Skin epidermis (tissue), 12 donors: ENCODE data around the gene MGMT.

Experiments used
- H3K27ac ChIP-seq, 21 experiments: fragments of 200-600 bp; sonication (generic) in 11 of 21; one replicate each; pipeline ENCODE4 v1.5.0; 2020; ENCODE audit warnings: mild to moderate bottlenecking in 3 of 21, inconsistent platforms in 2 of 21, moderate library complexity in 2 of 21
- H3K4me3 ChIP-seq, 7 experiments: fragments of 200-600 bp; sonication (generic) in 2 of 7; one replicate each; pipeline ENCODE4 v1.5.0; 2020; ENCODE audit warnings: inconsistent platforms in 2 of 7, mild to moderate bottlenecking in 2 of 7, moderate library complexity in 1 of 7

The MGMT gene

DNA sequence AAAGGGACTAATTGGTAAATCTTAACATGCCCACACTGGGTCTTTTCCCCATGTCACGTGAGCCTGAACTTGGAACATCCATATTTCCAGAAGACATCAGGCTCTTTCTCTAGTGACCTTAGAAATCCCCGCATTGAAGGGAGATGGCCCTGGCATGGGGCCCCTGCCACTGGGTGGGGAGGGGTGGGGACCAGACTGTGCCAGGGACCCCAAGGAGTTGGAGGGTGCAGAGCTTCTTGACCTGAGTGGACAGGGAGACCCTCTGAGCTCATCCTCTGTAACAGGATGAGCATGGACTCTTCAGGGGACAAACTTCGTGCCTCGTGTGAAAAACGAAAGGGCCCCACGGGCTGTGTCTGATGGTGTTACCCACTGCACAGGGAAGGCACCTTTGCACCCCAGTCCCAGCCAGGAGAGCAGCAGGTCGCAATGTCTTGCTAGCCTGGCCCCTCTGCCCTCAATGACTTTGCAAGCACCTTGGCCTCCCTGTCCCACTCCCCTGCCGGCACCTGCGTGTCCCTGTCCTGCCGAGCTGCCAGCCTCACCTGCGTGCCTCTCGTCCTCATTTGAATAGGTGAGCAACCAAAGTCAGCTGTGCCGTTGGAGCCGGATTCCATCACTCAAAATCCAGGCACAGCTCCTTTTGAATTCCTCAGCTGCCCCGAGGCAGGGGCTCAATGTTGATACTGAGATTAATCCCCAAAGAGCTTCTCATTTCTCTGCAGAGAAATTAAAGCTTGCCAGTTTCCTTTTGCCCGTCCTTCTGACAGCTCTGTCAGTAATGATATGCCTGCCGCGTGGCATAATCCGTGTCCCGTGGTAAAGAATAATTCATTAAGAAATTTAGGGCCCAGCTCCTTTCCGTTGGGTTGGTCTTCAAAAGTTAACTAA, 262.1 kb downstream of the MGMT start:
- H3K4me3 ChIP-seq: no peak overlapping the region
- H3K27ac ChIP-seq: no peak overlapping the region

DNA sequence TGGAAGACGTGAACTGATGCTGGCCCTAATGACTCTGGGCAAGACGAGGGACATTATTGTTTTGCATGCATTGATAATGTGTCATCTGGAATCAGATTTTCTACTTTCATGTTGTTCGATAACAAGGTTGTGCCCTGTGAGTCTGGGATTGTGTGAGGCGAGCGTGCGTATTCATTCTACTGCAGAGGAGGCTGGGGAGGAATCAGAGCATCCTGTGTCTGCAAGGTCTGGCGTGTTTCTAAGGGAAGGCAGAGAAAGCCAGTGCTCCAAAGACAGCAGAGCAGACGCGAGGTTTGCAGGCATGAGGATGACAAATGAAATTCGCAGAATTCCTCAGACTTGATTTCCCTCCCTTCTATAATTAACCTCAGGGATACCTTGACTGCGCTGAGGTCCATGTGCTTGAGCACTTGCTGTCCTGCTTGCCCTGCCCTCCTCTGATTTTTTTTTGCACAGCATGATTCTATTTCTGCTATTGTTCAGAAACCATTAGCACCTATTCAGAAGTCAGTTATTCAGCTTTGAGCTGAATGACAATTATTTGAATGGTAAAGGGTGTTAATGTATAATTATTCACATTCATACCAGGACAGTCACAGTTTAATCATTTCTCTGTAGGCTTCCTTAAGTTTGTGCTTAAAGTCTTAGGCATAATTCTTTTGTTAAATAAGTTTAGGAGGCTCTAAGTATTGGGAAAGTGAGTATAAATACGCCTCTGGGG, 263.4 kb downstream of the MGMT start:
- Histone ChIP-seq H3K4me3 (no peak overlapping the region), H3K27ac (no peak overlapping the region)

DNA sequence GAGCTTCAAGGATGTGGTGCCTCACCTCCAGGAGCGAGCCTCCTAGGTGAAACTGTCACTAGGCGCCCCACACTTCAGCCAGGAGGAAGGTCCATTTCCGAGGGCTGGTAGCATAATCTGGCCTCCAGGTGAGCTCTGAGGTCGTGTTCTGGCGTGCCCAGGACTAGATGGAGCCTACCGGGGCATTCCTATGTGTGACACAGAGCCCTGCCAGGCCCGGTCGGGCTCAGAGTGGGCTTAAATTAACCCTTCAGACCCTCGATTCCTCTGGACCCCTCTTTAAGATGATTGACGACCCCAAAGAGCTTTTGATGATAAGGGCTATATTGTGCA, 263.9 kb downstream of the MGMT start:
- Histone ChIP-seq H3K4me3 (no peak overlapping the region), H3K27ac (no peak overlapping the region)

DNA sequence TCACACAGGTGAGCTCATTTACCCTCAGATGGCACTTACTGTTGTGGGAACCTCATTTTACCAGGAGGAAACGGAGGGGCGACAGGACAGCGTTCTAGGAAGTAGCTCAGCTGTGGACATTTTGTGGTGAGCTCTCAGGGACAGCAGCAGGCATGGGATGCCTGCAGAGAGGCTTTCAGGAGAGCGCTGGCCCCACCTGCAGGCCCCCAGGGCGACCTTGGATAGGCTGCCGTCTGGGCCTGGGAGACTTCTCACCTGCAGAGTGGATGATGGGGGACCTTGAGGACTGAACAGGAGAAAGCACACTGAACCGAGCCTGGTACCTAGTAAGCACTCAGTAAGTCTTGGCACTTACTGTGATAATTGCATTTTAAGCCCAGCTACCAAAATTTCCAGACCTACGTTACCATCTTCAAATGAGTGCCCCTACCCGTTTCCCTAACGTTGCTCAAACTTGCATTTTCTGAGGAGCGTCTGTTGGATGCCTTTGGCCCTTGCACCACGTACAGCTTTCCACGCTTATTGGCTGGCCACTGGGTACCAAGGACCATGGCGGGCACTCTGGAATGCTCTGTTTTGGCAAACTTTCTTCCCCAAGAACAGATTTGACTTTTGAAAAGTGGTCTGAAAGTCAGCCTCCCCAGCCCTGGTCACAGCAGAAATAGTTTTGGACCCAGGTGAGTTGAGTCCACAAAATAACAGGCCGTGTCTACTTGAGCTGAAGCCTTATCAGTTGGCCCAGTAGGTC, 273.7 kb downstream of the MGMT start:
- no peak overlapping the region for H3K4me3 ChIP-seq
- H3K27ac ChIP-seq: no peak overlapping the region

DNA sequence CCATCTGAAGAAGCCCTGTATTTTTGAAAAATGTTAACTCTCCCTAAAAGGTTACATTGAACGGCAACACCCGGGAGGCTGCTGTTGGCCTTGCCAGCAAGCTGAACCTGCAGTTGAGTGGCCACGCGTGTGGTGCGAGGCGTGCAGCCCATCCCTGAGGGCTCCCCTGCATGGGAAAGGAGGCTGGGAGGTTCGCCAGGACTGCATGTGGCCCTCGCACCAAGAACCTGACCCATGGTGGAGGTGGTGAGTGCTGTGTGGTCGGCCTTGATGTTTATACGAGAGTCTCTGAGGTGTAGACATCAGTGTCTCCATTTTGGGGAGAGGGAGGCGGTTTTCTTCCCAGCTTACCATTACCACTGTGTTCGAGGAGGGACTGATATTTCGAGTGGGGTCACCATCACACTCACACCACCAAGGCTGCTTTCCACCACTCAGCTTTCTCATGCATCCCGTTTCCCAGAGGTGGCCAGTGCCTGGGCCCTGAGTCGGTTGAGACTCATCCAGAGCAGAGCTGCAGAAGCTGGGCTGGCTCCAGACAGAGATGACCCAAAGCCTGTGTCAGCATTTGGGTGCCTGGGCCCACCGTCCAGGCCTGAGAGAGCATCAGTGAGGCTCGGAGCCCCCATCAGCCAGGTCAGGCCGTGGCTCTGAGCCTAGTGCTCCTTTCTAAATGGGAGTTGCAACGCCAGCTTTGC, 274.4 kb downstream of the MGMT start:
- no peak overlapping the region for H3K4me3 ChIP-seq
- H3K27ac ChIP-seq: no peak overlapping the region

DNA sequence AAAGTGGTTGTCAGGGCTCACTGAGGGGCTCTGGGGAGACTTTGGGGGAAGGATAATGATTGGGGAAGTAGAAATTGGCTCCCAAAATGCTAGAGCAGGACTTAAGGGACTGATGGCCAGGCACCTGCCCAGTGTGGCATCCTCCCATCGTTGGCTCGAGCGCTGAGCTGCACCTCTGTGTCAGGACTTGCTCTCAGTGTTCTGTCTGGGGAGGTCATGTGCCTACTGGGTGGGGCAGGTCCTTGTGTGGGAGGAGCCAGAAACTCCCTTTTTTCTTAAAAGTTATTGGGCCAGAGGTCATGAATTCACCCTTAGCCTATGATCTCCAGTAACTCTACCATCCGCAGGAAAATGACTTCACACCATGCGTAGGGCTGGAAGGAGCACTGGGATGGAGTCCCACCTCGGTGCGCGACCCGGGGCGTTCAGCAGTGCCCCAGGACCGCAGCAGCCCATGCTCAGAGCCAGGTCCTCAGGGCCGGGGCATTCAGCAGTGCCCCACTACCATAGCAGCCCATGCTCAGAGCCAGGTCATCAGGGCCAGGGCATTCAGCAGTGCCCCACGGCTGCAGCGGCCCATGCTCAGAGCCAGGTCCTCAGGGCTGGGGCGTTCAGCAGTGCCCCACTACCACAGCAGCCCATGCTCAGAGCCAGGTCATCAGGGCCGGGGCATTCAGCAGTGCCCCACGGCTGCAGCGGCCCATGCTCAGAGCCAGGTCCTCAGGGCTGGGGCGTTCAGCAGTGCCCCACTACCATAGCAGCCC, 275.1 kb downstream of the MGMT start:
- Histone ChIP-seq H3K27ac (no peak overlapping the region), H3K4me3 (no peak overlapping the region)

DNA sequence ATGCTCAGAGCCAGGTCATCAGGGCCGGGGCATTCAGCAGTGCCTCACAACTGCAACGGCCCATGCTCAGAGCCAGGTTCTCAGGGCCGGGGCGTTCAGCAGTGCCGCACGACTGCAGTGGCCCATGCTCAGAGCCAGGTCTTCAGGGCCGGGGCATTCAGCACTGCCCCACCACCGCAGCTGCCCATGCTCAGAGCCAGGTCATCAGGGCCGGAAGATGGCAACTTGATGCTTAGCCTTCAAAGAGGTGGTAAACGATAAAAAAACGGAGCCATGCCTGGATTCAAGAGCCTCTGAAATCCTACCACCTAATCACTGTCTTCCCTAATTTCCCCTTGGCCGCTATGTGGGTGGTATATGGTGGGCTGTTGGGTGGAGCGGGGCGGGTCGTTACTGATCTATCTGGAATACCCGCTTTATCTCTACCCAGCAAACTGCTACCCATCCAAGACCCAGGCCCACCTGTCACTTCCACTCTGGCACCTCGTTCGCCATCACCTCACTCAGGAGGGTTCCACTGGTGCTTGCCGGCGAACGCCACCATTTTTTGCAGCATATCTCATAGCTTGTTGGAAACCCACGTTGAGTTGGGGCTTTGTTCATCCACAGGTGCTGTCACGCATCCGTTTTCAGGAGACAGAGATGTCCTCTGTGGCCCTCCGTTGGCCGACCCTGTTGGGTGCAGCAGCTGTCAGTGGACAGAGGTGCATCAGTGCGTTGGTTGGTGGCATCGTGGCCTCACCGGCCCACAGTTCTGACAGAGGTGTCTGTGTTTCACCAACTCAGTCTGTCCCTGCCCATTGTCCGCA, 275.9 kb downstream of the MGMT start:
- H3K27ac ChIP-seq: no peak overlapping the region
- H3K4me3 ChIP-seq: no peak overlapping the region

DNA sequence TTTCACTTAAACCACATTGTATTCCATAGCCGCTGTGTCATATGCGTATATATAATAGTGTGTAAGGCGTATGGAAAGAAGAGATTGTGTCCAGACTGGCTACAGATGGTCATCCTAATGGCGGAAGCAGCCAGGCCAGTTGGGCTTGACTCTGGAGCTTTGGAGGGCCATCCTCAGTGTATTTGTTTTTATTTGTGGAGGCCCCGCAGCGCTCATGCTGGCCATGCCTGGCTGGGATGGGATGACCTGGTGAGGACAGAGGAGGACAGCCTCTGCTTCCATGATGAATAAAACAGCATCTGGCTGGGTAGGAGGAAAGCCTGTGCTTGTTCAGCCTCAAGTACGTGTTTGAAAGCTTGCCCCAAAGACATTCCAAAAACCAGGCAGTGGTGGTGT, 276.7 kb downstream of the MGMT start:
- no peak overlapping the region for H3K4me3 ChIP-seq
- no peak overlapping the region for H3K27ac ChIP-seq

DNA sequence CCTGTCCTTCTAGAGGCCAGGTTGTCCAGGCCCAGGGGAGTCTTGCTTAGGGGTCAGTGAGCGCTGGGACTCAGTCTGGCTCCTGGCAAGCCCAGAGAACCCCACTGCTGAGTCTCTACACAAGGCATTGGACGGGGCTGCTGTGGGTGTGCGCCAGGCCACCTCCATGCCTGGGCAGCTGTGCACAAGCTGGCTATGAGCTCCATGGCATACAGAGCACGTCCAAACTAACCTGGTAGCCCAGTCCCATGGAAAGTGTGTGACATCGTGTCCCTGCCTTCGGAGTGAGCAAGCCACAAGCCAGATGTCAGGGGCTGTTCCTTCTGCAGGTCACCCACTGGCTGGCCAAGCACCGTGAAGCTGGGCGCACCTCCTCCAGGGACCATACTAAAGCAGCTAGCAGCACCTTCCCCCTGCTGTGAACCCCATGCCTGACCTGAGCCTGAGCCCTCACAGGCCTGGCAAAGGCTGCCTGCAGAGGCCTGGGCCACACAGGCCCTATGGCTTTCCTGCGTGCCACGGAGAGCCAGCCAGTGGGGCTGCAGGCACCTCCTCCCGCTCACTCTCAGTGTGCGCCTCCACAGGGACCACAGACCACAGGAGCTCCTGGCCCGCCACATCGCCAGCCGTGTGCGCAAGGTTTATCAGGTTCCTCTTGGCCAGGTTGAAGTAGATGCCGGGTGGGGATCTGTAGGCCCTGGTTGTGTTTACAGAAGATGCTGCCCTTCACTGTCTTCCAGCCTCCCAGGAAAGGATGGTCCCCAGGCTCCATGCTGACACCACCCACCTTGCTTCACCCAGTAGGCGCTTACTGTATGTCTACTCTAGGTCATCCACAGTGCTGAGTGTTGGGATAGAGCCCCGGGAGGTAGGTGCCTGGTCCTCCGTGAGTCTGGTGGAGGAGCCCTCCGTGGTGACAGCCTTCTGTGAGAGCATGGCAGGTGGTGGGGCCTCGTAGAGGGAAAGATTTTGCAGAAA, 277.4 kb downstream of the MGMT start:
- H3K27ac ChIP-seq: no peak overlapping the region
- H3K4me3 ChIP-seq: no peak overlapping the region

DNA sequence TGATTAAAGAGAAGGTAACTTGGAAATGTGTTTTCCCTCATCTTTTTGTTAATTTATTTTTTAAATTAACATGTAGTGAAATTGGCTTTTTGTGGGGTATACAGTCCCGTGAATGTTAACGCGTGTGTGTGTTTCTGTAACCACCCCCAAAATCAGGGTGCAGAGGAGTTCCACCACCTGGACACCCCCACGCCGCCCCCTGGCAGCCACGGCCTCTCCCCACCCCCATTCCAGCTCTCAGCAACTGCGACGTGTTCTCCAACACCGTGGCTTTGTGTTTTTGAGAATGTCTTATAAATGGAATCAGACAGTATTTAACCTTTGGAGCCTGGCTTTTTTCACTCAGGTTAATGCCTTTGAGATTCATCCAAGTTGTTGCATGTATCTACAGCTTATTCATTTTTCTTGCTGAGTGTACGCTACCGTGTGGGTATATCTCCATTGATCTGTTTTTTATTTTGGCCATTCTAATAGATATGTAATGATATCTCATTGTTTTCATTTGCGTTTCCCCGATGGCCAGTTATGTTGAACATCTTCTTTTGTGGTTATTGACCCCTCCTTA, 278.2 kb downstream of the MGMT start:
- no peak overlapping the region for H3K4me3 ChIP-seq
- no peak overlapping the region for H3K27ac ChIP-seq

DNA sequence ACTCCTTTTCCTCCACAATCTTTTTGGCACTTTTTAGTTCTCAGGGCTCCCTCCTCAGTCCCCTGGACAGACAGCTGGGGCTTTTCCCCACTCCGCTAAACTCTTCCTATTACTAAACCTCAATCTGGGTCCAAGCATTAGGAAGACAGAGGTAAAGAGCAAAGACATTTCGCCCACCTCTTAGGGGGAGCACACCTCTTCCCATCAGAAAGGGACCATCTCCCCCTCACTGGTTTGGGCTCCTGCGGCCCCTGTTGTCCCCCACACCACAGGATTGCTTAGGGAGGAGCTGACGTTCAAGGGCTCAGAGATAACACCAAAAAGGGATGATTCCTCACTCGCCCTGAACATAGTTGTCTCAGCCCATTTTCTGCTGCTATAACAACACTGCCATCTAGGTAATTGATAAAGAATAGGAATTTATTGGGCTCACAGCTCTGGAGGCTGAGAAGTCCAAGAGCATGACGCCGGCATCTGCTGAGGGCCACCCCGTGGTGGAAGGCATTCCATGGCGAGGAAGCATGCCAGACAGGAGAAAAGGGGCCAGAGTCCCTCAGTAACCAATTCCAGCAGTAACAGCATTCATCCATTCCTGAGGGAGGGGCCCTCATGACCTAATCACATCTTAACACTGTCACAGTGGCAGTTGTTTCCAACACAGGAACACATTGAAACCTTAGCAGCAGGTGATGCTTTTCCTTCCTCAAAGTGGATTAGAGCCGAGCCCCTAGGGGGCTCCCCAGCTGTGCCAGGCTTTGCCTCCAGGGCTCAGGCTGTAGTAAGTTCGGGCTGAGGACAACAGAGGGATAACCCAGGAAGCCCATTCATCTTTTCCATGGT, 287.4 kb downstream of the MGMT start:
- Histone ChIP-seq H3K27ac (no peak overlapping the region), H3K4me3 (no peak overlapping the region)

DNA sequence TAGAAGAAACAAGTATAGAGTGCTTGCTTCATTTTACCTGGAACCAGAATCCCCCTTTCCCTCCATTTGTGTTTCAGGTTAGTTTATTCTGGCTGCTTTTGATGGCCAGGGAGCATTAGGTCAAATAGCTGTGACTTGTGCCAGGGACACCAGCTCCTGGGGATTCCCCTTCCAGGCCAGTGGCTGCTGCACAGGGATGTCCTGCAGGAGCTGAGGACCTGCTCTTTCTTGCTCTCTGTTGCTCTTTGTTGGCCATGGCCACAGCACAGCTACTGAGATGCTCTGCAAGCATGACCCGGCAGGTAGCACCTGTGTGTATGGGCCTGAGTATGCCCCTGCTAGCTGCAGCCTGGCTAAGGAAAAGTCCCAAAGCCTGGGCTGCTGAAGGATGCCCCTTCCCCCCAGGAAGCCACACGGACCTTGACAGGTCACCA, 288.1 kb downstream of the MGMT start:
- no peak overlapping the region for H3K27ac ChIP-seq
- no peak overlapping the region for H3K4me3 ChIP-seq

DNA sequence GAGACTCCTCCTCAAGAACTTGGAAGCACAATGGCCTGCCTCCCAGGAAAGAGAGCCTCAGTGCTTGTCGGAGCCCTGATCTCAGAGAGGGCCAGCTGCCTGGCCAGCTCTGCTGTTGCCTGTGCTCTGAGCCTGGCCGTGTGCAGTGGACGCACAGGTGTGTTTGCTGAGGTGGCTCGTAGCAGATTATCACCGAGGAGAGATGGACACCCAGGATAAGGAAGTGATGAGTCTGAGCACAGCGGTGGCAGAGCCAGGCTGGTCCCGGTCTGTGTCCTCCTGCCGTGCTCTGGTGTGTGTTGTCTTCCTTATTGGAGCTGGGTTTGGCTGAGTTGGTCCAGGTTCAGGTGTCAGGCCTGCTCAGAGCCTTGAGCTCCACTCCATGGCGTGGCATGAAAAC, 288.6 kb downstream of the MGMT start:
- no peak overlapping the region for H3K27ac ChIP-seq
- H3K4me3 ChIP-seq: no peak overlapping the region

DNA sequence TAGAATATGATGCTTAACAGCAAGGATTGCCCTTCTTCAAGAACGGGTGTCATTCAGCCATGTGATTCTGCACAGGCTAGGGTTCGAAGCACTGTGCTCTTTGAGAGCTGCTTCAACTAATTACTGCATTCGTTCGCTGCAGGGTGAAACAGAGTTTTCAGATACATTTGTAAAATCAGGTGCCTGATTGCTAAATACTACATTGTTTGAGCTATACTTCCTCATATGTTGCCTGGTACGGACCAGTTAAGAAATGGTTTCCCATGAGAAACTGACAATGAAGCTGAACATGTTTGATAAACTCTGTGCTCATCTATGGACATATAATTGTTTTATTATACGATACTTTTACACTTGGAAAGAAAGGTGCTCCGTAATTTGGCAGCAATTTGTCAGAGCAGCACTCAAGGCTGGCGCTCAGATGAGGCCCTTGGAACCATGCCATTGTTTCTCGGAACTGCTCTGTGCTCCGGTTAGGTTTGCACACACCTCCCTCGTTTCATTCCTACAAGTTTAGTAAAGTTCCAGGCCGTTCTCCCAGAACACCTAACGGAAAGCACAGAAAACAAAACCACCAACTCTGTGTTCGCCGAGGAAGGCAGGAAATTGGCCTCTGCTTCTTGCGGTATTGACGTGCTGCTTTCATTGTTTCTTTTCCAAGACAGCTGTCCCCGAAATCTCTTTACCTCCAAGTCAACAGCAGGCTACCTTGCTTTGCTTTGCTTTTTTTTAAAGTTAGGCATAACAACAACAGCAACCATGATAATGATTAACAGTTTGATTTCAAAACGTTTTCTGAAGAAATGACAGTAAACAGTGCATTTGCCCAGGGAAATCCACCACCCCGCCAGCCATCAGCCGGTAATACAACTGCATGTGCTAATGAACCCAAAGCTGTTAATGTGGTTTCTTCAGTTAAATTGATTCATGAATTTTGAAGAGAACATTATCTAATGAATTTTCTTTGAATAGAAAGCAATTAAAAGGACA, 290.2 kb downstream of the MGMT start:
- H3K27ac ChIP-seq: no peak overlapping the region
- H3K4me3 ChIP-seq: peak overlapping the region in 4 of 7 experiments; percentile 2 to 15 (median 6)
